ENCODE measurements around the gene BSN.
A peak's percentile ranks its signal among the peaks of the same experiment; 100 is the strongest.

The BSN gene

DNA sequence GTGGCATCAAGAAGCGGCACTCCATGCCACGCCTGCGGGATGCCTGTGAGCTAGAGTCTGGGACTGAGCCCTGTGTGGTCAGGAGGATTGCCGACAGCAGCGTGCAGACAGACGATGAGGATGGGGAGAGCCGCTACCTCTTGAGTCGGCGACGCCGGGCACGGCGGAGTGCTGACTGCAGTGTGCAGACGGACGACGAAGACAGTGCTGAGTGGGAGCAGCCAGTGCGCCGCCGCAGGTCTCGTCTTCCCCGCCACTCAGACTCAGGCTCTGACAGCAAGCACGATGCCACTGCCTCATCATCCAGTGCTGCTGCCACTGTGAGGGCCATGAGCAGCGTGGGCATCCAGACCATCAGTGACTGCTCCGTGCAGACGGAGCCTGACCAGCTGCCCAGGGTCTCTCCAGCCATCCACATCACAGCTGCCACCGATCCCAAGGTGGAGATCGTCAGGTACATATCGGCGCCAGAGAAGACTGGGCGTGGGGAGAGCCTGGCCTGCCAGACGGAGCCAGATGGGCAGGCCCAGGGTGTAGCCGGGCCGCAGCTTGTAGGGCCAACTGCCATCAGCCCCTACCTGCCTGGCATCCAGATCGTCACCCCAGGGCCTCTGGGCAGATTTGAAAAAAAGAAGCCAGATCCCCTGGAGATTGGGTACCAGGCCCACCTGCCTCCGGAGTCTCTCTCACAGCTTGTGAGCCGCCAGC, 103.1 kb downstream of the BSN start:
- DNase-seq = no peak

DNA sequence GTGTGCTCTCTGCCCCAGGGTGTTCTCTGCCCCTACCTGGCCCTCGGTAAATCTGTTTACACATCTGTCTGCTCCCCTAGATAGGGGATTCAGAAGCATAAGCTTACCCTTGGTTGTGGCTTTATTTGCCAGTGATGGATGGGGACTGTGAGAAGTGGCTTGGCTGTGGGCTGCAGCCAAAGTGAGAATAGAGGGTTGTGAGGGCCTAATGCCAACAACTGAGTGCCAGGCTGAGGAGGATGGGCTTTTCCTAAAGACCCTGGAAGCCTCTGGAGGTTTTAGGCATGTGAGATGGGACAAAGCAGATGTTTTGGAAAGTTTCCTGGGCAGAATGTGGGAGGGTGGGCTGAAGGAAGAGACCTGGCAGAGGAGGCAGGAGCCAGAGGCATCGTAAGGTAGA, 104.4 kb downstream of the BSN start:
- no peak for DNase-seq

DNA sequence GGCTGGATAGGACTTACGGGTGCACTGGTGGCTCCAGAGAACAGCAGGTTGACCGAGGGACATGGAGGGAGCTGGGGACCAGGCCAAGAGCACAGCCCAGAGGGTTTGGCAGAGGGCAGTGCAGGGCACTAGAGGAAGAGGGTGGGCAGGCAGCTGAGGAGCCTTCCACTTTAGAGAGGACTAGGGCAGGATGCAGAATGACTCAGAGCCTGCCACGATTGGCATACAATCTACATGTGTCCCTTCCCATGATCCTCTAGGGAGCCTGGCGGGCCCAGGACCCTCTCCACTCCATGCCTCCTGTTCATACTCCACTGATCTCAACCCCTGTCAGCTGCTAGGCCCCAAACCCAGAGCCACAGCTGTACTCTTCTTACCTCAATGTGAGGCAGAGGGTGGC, 105.5 kb downstream of the BSN start:
- no peak for DNase-seq

DNA sequence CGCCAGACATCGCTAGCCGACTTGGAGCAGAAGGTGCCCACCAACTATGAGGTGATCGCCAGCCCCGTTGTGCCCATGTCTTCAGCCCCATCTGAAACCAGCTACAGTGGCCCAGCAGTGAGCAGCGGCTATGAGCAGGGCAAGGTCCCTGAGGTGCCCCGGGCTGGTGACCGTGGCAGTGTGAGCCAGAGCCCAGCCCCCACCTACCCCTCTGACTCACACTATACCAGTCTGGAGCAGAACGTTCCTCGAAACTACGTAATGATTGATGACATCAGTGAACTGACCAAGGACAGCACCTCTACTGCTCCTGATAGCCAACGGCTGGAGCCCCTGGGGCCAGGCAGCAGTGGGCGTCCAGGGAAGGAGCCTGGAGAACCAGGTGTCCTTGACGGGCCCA, 107.0 kb downstream of the BSN start:
- DNase-seq = no peak

DNA sequence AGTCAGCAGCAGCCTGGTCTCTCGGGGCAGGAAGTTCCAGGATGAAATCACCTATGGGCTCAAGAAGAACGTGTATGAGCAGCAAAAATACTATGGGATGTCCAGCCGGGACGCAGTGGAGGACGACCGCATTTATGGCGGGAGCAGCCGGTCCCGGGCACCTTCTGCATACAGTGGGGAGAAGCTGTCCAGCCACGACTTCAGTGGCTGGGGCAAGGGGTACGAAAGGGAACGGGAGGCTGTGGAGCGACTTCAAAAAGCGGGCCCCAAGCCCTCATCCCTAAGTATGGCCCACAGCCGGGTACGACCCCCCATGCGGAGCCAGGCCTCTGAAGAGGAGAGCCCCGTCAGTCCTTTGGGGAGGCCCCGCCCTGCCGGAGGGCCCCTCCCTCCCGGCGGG, 107.7 kb downstream of the BSN start:
- no peak for DNase-seq

DNA sequence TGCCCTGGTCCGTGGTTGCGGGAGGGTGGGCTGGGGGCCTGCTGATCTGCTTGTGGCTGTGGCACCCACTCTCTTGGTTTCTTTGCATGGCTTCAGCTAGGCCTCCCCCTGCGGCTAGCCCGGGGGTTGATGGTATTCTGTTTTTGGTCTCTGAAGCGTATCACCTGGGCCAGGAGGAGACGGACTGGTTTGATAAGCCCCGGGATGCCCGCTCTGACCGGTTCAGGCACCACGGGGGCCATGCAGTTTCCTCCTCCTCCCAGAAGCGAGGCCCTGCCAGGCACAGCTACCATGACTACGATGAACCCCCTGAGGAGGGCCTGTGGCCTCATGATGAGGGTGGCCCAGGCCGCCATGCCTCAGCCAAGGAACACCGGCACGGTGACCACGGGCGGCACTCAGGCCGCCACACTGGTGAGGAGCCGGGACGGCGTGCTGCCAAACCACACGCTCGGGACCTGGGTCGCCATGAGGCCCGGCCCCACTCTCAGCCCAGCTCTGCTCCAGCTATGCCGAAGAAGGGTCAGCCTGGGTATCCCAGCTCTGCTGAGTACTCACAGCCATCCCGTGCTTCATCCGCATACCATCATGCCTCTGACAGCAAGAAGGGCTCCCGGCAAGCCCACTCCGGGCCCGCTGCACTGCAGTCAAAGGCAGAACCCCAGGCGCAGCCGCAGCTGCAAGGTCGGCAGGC, 108.6 kb downstream of the BSN start:
- no peak for DNase-seq

DNA sequence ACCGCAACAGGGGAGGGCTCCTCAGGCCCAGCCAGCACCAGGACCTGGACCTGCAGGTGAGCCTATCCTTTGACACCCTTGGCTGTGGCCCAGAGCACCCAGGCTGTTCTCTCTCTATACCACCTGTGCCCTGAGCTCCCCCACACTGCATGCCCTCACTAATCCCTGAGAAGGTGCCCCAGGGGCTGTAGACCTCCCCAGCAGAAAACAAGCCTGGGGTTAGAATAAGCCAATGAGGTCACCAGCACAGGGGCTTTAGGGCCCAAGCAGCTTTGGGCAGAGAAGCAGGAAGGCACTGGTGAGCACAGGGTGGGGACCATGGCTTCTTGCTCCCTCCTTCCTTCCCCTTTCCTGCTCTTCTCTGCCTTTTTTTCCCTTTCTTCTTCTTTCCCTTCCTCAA, 109.6 kb downstream of the BSN start:
- no peak for DNase-seq

DNA sequence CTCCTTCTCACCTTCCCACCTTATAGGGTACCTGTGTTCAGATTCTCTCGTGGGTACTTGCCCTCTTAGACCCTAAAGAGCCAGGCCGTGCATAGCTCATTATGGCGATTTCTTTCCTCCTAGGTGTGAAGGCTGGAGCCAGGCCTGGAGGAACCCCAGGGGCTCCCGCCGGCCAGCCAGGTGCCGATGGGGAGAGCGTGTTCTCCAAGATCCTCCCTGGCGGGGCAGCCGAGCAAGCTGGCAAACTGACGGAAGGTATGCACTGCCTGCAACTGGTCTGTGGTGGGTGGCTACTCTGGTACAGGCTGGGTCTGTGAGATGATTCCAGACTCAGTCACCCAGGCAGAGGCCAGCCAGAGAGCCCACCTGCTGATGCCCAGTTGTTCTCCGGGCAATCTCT, 110.0 kb downstream of the BSN start:
- no peak for DNase-seq

DNA sequence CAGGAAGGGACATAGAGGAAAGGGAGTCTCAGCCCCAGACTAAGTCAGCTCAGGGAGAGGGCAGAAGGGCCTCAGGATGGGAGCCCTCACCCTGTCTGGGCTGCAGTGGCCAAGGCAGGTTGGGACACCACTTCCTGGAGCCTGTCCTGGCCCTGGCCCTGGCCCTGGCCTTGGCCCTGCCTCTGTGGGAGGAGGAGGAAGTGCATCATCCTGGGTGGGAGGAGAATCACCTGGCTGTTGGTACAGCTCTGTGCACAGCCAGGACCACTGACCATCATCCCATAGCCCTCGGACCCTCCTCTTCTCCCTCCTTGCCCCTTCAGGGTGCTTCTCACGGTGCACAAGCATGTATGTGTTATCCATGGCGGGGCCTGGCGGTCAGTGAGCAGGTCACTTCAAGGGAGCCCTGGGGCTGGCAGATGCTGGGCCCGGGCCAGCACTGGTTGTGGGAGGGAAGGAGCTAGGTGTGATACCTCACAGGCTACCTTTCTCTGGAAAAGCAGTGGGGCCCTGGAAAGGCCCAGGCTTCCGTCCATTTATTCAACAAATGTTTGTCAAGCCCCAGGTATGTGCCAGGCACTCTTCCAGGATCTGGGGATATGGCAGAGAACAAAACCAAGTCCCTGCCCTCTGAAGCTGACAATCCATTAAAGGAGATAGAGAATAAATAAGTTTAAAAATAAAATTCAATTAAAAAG, 111.7 kb downstream of the BSN start:
- no peak for DNase-seq

DNA sequence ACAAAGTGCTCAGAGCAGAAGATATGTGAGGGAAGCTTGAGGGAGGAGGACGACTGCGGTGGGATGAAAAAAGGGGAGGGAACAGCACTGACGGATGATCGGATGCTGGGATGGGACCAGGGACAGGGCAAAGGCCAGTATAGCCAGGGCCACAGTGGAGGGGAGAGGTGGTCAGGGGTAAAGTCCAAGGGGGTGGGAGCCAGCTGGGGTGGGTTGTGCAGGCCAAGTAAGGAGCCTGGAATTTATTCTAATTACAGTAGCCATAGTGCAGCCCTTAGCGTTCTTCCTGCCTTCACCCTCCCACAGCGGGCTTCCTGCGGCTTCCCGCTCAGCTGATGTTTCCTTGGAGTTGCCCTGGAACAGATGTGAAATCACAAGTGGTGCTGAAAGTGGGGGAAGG, 112.3 kb downstream of the BSN start:
- DNase-seq = no peak

DNA sequence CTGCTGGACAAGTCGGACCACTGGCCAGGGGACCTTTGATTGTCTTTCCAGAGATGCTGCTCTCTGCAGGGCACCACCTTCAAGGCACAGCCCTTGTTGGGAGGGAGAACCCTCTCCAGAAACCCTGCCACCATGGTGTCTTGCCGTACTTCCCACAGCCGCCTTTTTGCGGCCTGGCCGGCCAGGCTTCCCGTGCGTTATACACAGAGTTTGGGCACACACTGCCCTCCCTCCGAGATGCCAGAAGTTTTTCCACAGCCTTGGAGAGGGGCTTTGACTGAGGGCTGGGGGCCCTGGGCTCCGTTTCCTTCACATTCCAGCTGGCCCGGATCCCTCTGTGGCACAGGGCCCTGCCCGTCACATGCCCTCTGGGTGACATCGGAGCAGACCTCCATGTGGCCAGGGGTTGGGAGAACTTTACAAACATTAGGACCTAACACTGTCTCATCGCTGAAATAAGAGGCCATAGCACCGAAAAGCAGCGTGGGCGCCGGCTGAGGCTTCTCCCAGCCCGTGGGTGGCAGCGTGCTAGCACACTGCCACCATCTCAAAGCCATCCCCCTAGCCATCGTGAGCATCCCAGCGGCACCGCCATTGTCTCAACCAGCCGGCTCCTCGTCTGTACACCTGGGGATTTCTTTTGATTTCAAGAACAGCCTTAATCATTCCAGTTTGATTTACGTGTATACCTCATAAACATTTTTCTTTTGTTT, 113.6 kb downstream of the BSN start:
- DNase-seq = no peak

DNA sequence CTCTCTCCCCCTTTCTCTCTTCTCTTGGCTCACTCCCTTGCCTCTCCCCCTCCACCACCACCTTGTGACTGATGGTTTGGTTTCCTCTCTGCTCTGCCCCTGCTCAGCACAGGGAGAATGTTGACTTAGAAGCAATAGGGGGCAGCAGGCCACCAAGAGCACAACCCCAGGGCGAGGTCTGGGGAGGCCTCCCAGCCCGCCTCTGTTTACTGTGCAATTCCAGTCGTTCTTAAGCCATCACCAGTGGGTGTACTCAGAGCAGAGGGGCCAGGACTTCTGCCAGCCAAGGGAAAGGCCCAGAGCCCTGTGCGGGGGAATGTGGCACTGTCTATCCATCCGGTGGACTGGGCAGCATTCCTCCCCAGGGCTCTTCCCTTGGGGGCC, 114.1 kb downstream of the BSN start:
- no peak for DNase-seq

DNA sequence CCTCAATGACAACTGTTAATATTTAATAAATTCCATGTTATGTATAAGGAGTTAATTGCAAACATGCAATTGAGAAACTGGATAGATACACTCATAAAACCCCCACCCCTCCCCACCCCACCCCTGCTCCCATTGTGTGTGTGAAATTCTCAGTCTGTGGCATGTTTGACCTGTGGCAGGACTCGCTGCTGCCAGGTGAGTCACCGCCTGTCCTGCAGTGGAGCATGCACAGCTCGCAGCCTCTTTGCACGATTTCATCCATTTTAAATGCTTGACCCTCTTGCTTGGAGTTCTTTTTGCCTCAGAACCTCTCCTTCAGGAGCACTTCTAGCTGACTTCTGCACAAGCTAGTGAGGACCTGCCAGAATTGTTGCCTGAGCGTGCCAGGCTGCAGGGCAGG, 114.6 kb downstream of the BSN start:
- DNase-seq = no peak

DNA sequence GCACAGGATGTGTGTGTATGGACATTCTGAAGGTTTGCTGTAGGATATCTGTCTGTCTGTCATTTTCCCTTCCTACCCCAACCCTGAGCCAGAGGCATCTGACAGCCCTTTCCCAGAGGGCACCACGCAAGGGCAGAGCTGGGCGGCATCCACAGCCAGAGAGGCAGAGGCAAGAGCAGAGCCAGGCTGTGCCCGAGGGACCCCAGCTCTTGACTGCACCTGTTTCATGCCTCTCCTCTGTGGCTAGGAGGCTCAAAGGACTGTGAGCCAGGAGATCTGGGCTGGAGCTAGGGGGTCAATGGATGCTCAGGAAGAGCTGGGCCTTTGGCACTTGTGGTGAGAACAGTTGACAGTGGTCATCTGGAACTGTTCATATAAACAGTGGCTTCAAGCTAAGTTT, 115.1 kb downstream of the BSN start:
- DNase-seq = no peak

DNA sequence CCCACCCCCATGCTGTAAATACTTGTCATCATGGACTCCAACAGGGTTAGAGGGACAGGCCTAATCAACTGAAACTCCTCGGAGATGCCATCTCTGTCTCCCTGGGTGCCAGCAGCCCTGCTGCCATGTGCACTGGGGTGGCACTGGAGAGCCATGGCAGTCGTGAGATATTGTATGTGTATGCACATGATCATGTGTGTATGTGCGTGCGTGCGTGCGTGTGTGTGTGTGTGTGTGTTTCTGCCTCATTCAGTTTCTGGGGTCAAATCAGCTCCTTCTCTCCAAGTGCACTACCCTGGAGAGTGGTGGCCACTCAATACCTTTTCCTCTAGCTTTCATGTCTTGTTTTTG, 116.6 kb downstream of the BSN start:
- no peak for DNase-seq

DNA sequence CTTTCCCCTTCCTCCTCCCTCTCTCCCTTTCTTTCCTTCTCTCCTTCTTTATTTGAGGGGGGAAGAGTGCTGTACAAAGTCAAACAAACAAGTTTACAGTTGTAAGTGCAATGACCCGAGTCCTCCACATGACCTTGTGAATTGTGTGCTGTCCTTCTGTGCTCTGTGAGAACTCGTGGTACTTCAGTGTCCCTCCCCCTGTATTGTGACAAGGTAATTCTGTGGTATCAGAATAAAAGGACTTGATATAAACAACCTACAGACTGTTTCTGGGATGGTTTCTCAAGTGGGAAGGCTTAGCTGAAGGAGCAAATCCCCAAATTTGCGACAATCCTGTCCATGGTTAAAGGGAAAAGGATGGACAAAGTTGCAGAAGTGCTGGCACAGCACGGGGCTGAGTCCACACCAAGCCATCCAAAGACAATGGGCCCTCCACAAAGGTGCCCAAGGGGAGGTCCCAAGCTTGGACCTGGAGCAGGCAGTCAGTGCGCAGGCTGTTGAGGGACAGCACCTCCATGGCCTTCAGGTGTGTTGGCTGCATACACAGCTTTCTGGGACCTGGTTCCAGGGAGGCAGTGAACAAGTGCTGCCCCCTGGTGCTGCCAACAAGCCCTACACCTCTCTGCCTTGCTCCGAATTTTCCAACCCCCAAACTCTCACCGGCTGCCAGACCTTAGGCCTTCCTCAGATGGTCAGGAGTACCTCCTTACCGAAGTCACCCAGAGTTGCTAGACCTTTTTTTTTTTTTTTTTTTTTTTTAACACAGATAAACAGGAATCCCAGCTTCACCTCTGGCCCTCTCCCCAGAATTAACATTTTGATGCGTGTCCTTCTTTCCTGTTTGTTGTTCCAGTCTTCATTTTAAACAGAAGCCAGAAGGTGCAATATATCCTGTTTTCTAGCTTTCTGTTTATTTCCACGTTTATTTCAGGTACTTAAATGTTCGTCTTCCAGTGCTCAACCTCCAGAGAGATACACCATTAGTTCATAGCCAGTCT, 117.3 kb downstream of the BSN start:
- DNase-seq = peak; percentile 70

DNA sequence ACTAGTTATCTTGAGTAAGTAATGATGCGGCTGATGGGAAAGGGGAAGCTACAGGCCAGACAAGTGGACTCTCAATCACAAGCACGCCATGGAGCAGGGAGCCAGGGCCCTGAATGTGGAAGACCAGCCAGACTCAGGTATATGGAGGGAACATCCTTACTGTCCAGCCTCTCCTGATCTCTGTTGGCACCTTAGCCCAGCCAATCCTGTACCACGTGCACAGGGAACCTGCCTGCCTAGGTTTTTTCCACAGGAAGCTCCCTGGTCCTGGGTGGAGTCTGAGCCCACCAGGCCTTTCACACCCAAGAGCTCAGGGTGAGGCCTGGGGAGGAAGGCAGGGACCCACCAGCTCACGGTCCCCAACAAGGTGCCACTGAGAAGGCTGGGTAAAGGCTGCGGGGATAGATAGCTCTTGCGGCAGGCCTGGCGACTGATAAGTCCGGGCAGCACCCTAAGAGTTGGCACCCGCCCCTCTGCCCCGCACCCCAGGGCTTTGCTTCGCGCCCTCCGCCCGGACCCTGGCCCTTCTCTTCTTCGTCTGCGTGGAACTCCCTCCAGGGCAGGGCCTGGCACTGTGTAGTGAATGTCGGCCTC, 118.9 kb downstream of the BSN start:
- DNase-seq = no peak

DNA sequence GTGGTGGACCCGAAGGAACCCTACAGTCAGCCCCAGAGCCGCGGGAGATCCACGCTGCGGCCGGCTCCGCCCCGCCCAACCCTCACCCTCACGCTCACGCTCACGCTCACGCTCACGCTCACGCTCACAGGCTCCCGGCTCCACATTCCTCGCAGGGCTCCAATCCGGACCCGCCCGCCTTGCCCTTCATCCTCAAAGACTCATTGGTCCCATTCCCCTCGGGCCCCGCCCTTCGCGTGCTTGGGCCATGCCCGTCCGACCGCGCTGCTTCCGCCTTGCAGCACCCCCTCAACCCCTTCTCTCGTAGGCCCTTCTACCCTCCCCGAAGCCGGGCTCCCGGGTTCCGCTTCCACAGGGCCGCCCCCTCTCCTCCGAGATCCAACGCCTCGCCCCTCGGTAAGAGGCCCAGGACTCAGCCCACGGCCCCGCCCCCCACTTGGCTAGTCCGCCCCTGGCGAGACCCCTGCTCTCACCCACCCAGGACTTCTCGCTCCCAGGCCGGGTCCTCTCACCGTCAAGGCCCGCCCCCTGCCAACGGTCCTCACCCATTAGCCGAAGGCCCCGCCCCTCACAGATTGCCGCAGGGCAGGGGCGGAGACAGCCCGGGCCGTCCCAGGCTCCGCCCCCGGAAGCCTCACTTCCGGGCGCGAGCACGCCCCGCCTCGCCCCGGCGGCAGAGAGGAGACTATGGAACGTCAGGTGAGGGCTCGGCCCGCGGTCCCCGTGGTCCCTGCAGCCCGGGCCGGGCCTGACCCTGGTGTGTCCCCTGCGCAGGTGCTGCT, 119.6 kb downstream of the BSN start, which contains the start of gene APEH:
TSS of gene APEH (plus strand) at position 637 of the 782 bp plus-strand sequence. CDS start at position 688, 51 bp downstream.
- peak; percentile 98 for DNase-seq

DNA sequence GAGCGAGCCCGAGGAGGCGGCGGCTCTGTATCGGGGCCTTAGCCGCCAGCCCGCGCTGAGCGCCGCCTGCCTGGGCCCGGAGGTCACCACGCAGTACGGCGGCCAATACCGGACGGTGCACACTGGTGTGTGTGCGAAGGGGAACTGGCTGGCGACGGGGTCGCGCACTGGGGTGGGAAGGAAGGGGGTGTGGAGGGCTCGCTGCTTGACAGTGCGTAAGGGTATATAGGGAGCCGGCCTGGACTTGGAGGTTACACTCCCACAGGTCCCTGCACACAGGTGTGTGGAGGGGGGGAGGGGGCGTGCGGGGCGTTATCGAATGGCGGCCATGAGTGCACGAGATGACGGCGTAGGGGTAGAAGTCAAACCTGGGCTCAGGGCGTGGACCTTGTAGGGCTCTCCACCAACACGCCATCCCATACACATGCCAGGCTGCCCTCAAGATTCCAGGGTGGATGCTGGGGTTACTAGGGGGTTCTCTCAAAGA, 120.3 kb downstream of the BSN start:
- DNase-seq = no peak

DNA sequence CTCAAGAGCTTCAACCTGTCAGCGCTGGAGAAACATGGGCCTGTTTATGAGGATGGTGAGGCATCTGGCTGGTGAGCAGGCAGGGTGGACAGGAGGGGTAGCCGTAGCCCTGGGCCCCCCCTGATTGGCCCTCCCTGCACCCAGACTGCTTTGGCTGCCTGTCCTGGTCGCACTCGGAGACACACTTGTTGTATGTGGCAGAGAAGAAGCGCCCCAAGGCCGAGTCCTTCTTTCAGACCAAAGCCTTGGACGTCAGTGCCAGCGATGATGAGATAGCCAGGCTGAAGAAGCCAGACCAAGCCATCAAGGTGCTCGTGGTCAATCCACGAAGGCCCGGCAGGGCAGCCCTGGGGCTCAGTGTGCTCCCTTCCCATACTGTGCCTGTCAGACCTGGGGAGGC, 121.6 kb downstream of the BSN start:
- no peak for DNase-seq
